B cell (primary cell): ENCODE results near the gene SHC2. TPM values are rescaled to one million over a fixed set of nuclear protein-coding genes. Genes with fewer than 3 reads are reported as not detected.

Experiments
- ATAC-seq: fragments of 200-7000 bp; cut with Tn5 transposase; one replicate; pipeline ENCODE4 v1.10.0; 2021; ENCODE audit warnings: low read depth, mild to moderate bottlenecking, moderate number of reproducible peaks, moderate library complexity
- CTCF ChIA-PET: fragments of 350-600 bp; sonication (Branson Sonifier 250); formaldehyde crosslinking; loops from one replicate; lab custom pipeline; 2021; ENCODE audit warnings: antibody characterized with exemption, inconsistent platforms; lab: Charles Lee
- POLR2A ChIA-PET: fragments of 350-600 bp; sonication (Branson Sonifier 250); formaldehyde crosslinking; loops from one replicate; lab custom pipeline; 2021; ENCODE audit warnings: antibody characterized with exemption; lab: Charles Lee
- DNase-seq: peaks from one replicate; pipeline ENCODE4 v3.0.0; 2013
- H2AFZ ChIP-seq: 2 replicates; pipeline ENCODE4 v1.6.1; 2012; ENCODE audit warnings: mild to moderate bottlenecking, low read depth, low read length; ENCODE audit not compliant: insufficient read depth, poor library complexity, severe bottlenecking
- H3K27ac ChIP-seq, 2 donors: 1 replicate in 1 of 2; 2 replicates in 1 of 2; pipeline ENCODE4 v1.5.1; 2012 to 2013; ENCODE audit warnings: low read length in 2 of 2, mild to moderate bottlenecking in 2 of 2, moderate library complexity in 1 of 2
- H3K27me3 ChIP-seq, 4 experiments: fragments of 200-600 bp in 1 of 4; sonication (generic) in 1 of 4; replicated peaks in 1 of 4; 1 replicate in 2 of 4; 2 replicates in 2 of 4; pipeline versions ENCODE4 v1.6.1 to v1.7.0; 2013 to 2016; ENCODE audit warnings: low read length in 3 of 4, mild to moderate bottlenecking in 2 of 4, mixed read lengths in 1 of 4, moderate library complexity in 1 of 4; ENCODE audit not compliant: insufficient read depth in 4 of 4, control insufficient read depth in 3 of 4; ENCODE audit errors: control extremely low read depth in 1 of 4
- H3K36me3 ChIP-seq, 2 experiments: replicated peaks in 1 of 2; 1 replicate in 1 of 2; 2 replicates in 1 of 2; pipeline versions ENCODE4 v1.6.1 to v1.7.1; 2013; ENCODE audit warnings: low read length in 1 of 2; ENCODE audit not compliant: insufficient read depth in 2 of 2, control insufficient read depth in 1 of 2; ENCODE audit errors: control extremely low read depth in 1 of 2, extremely low read depth in 1 of 2
- H3K4me1 ChIP-seq, 2 donors: fragments of 200-600 bp in 1 of 2; sonication (generic) in 1 of 2; 1 replicate in 1 of 2; 2 replicates in 1 of 2; pipeline versions ENCODE4 v1.5.1 to v1.6.1; 2013 to 2017; ENCODE audit warnings: low read length in 2 of 2; ENCODE audit not compliant: control insufficient read depth in 2 of 2, insufficient read depth in 2 of 2
- H3K4me2 ChIP-seq: replicated peaks from 2 replicates; pipeline ENCODE3; 2012; ENCODE audit warnings: mild to moderate bottlenecking, low read depth, low read length; ENCODE audit not compliant: poor library complexity, severe bottlenecking
- H3K4me3 ChIP-seq, 5 experiments: fragments of 200-600 bp in 1 of 5; sonication (generic) in 1 of 5; 1 replicate in 3 of 5; 2 replicates in 2 of 5; pipeline versions ENCODE4 v1.5.1 to v1.7.0; 2011 to 2016; ENCODE audit warnings: low read length in 4 of 5, mild to moderate bottlenecking in 4 of 5, low read depth in 2 of 5, control low read depth in 1 of 5, moderate library complexity in 1 of 5; ENCODE audit not compliant: insufficient read depth in 1 of 5; ENCODE audit errors: control extremely low read depth in 1 of 5, extremely low read depth in 1 of 5
- H3K79me2 ChIP-seq: fragments of 200-600 bp; sonication (generic); one replicate; pipeline ENCODE4 v1.6.0; 2016; ENCODE audit warnings: low read length; ENCODE audit not compliant: control insufficient read depth, insufficient read depth
- H3K9ac ChIP-seq: fragments of 200-600 bp; sonication (generic); 2 replicates; pipeline ENCODE4 v1.6.1; 2017; ENCODE audit warnings: mild to moderate bottlenecking, low read length, moderate library complexity
- H3K9me3 ChIP-seq, 3 donors: one replicate each; pipeline versions ENCODE4 v1.6.1 to v1.7.1; 2013; ENCODE audit warnings: low read length in 2 of 3; ENCODE audit not compliant: control insufficient read depth in 2 of 3, insufficient read depth in 1 of 3; ENCODE audit errors: control extremely low read depth in 1 of 3
- H4K20me1 ChIP-seq: 2 replicates; pipeline ENCODE4 v1.6.0; 2012; ENCODE audit warnings: mild to moderate bottlenecking, low read length; ENCODE audit not compliant: insufficient read depth, control insufficient read depth, poor library complexity, severe bottlenecking
- H3K27ac Mint-ChIP-seq: one replicate; pipeline ENCODE4 v1.8.0; 2021; ENCODE audit warnings: mixed read lengths
- H3K27me3 Mint-ChIP-seq: one replicate; pipeline ENCODE4 v1.8.0; 2021; ENCODE audit warnings: mixed read lengths
- H3K4me1 Mint-ChIP-seq: one replicate; pipeline ENCODE4 v1.8.0; 2021; ENCODE audit warnings: mixed read lengths
- H3K4me3 Mint-ChIP-seq: one replicate; pipeline ENCODE4 v1.8.0; 2021; ENCODE audit warnings: mixed read lengths
- H3K9me3 Mint-ChIP-seq: one replicate; pipeline ENCODE4 v1.8.0; 2022; ENCODE audit warnings: mixed read lengths; ENCODE audit not compliant: insufficient read depth
- EZH2 ChIP-seq: IDR thresholded peaks from 2 replicates; pipeline ENCODE4 v1.6.1; 2012; ENCODE audit warnings: borderline replicate concordance, low read depth, mild to moderate bottlenecking, moderate library complexity, low read length; ENCODE audit not compliant: insufficient read depth, poor library complexity, severe bottlenecking
- WGBS: methylation state at CpG from one replicate; pipeline ENCODE4 v1.1.5; 2013; ENCODE audit warnings: missing lambda C conversion rate; ENCODE audit not compliant: insufficient coverage; 5-methylcytosine and 5-hydroxymethylcytosine counted together
- intact Hi-C: fragments of 100-400 bp; cut with micrococcal nuclease; formaldehyde crosslinking; loops from one replicate; pipeline ENCODE4 v1.10.0; 2022
- polyA plus RNA-seq: library from polyadenylated mRNA; depleted of rRNA; stranded (reverse); fragments of >200 nt; gene quantifications from 2 replicates; pipeline ENCODE4 v1.2.3, GENCODE V29; 2012
- total RNA-seq, 2 donors: library from RNA; stranded (reverse); fragments of 120-200 nt in 1 of 2; gene quantifications; 1 replicate in 1 of 2; 2 replicates in 1 of 2; pipeline versions ENCODE4 v1.2.3 to v1.2.4, GENCODE V29; 2013 to 2022
- TF ChIP-seq, protein P1 (sequence below): fragments of 200-600 bp; IDR thresholded peaks from one replicate; pipeline ENCODE4 v1.8.0; 2022; ENCODE audit warnings: antibody characterized with exemption, mild to moderate bottlenecking

SHC2 gene
- total and polyA plus RNA-seq, 2 donors (not counting 1 experiment from before 2014, with no cell fraction given) = 0.19 TPM; not detected in 1

DNA sequence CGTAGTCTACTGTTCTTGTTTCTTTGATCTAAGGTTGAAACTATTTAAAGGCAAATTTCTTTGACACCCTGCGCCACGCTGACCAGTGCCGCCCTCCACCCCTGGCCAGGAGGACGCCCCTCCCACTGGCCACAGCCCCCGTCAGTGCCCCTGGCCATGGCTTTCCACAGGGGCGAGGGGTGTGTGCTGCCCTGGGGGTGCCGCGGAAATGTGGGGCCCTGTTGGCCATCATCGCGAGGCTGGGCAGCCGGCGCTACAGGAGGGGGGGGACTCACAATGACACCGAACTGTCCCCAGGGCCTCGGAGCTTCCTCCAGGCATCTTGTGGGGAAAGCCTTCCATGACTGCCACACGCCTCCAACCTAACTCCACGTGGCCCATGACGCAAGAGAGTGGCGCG, 10.9 kb downstream of the SHC2 start:
- Histone ChIP-seq H3K4me3 (no peak overlapping the region), H3K36me3 (no peaks in the 10 kb centered on the region), H3K9ac (no peak overlapping the region), H3K27ac (no peak overlapping the region), H3K9me3 (peaks cover 0 to 26% (median 0%) of the 10 kb centered on the region in 3 donors), H3K4me1 (no peaks in the 10 kb centered on the region), H3K79me2 (no peaks in the 10 kb centered on the region), H3K27me3 (no peaks in the 10 kb centered on the region), H4K20me1 (no peaks in the 10 kb centered on the region), H3K4me2 (no peak overlapping the region), H2AFZ (no peak overlapping the region)
- ATAC-seq (no peak), DNase-seq (no peak)
- TF ChIP-seq EZH2 = no peak
- TF ChIP-seq, protein P1, sequence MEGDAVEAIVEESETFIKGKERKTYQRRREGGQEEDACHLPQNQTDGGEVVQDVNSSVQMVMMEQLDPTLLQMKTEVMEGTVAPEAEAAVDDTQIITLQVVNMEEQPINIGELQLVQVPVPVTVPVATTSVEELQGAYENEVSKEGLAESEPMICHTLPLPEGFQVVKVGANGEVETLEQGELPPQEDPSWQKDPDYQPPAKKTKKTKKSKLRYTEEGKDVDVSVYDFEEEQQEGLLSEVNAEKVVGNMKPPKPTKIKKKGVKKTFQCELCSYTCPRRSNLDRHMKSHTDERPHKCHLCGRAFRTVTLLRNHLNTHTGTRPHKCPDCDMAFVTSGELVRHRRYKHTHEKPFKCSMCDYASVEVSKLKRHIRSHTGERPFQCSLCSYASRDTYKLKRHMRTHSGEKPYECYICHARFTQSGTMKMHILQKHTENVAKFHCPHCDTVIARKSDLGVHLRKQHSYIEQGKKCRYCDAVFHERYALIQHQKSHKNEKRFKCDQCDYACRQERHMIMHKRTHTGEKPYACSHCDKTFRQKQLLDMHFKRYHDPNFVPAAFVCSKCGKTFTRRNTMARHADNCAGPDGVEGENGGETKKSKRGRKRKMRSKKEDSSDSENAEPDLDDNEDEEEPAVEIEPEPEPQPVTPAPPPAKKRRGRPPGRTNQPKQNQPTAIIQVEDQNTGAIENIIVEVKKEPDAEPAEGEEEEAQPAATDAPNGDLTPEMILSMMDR = no peak
- Mint-ChIP-seq H3K27ac (no peak overlapping the region), H3K4me1 (no peaks in the 10 kb centered on the region), H3K27me3 (no peaks in the 10 kb centered on the region), H3K4me3 (no peak overlapping the region), H3K9me3 (no peaks in the 10 kb centered on the region)
- ChIA-PET POLR2A (no interaction called here), CTCF (no interaction called here)
- WGBS = 97% methylated on average over 16 of the region's 20 CpGs
- intact Hi-C loops = no loop called here

DNA sequence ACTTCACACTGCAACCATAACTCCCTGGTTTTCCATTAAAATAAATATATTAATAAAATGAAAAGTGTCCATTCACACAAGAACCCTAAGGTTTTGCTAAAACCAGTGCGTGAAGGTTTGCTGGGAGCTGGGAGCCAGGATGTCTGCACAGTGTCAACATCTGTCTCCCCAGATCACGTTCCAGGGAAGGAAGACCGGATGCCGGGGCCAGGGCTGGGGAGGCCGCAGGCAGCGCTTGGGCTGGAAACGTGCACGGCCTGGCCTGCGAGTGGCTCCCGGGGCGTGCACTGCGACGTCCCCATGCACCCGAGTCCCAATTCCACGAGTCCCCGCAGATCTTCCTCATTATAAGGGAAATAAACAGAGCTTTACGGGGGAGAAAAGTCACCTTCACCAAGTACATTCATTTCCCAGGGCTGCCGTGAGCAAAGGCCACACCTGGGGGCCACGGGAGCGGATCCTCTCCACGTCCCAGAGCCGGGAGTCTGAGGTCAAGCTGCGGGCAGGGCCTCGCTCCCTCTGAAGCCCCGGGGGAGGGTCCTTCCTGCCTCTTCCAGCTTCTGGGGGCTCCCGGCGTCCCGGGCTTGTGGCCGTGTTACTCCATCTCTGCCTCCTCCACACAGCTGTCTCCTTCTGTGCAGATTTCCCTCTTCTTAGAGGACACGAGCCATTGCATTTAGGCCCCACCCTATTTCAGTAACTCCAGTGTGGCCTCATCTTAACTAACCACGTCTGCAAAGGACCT, 12.8 kb downstream of the SHC2 start:
- ChIA-PET POLR2A (no interaction called here), CTCF (no interaction called here)
- Histone ChIP-seq H4K20me1 (no peaks in the 10 kb centered on the region), H2AFZ (no peak overlapping the region), H3K4me1 (no peaks in the 10 kb centered on the region), H3K27me3 (no peaks in the 10 kb centered on the region), H3K4me3 (no peak overlapping the region), H3K79me2 (no peaks in the 10 kb centered on the region), H3K36me3 (no peaks in the 10 kb centered on the region), H3K27ac (no peak overlapping the region), H3K4me2 (no peak overlapping the region), H3K9ac (no peak overlapping the region), H3K9me3 (peaks cover 0 to 30% (median 0%) of the 10 kb centered on the region in 3 donors)
- Mint-ChIP-seq H3K27me3 (no peaks in the 10 kb centered on the region), H3K4me1 (no peaks in the 10 kb centered on the region), H3K27ac (no peak overlapping the region), H3K9me3 (no peaks in the 10 kb centered on the region), H3K4me3 (no peak overlapping the region)
- intact Hi-C loops = no loop called here
- ATAC-seq (no peak), DNase-seq (no peak)
- TF ChIP-seq, protein P1 = no peak
- no peak for TF ChIP-seq EZH2
- WGBS = 56% methylated on average over 30 of the region's 31 CpGs
